SU-DHL-6 (cell line): ENCODE results near the gene CIRBP.

Experiments
- H2AFZ ChIP-seq: fragments of 200-600 bp; sonication (generic); 2 replicates; pipeline ENCODE4 v1.6.1; 2014; ENCODE audit warnings: low read depth, mild to moderate bottlenecking, moderate library complexity, mixed read lengths, antibody characterized with exemption, low read length; ENCODE audit not compliant: severe bottlenecking
- H3F3A ChIP-seq: fragments of 200-600 bp; shearing (Covaris generic); 2 replicates; pipeline ENCODE4 v1.6.0; 2016; ENCODE audit warnings: antibody characterized with exemption, mild to moderate bottlenecking; ENCODE audit not compliant: insufficient read depth
- H3K27ac ChIP-seq: fragments of 200-600 bp; sonication (generic); 2 replicates; pipeline ENCODE4 v1.5.1; 2016; ENCODE audit warnings: low read depth, mild to moderate bottlenecking, low read length, moderate library complexity, mixed read lengths
- H3K27me3 ChIP-seq: fragments of 200-600 bp; sonication (generic), shearing (Covaris generic); 2 replicates; pipeline ENCODE4 v1.6.0; 2014; ENCODE audit warnings: mild to moderate bottlenecking, low read length
- H3K36me3 ChIP-seq: fragments of 200-600 bp; sonication (generic); 2 replicates; pipeline ENCODE4 v1.6.1; 2014; ENCODE audit warnings: mild to moderate bottlenecking, low read length, mixed read lengths
- H3K4me2 ChIP-seq: fragments of 300-600, 200-600 bp; shearing (Covaris generic), sonication (generic); 2 replicates; pipeline ENCODE4 v1.6.0; 2014; ENCODE audit warnings: low read length, low read depth, mild to moderate bottlenecking; ENCODE audit not compliant: poor library complexity, severe bottlenecking
- H3K4me3 ChIP-seq: fragments of 200-600 bp; sonication (generic); 2 replicates; pipeline ENCODE4 v1.5.1; 2014; ENCODE audit warnings: antibody characterized with exemption, low read length, mild to moderate bottlenecking, mixed read lengths; ENCODE audit not compliant: insufficient read depth, poor library complexity, severe bottlenecking
- H3K79me2 ChIP-seq: fragments of 200-600 bp; sonication (generic); 2 replicates; pipeline ENCODE4 v1.6.1; 2014; ENCODE audit warnings: mild to moderate bottlenecking, low read length, moderate library complexity; ENCODE audit not compliant: insufficient read depth
- H3K9ac ChIP-seq: fragments of 200-600 bp; sonication (generic); 2 replicates; pipeline ENCODE4 v1.7.0; 2014; ENCODE audit warnings: mild to moderate bottlenecking, low read length
- H3K9me2 ChIP-seq: fragments of 200-600 bp; sonication (generic); replicated peaks from 2 replicates; pipeline ENCODE4 v1.6.1; 2014; ENCODE audit warnings: low read length; ENCODE audit not compliant: insufficient read depth
- H3K9me3 ChIP-seq: fragments of 200-600 bp; sonication (generic); 2 replicates; pipeline ENCODE4 v1.6.1; 2014; ENCODE audit warnings: low read length, mixed read lengths; ENCODE audit not compliant: insufficient read depth
- H4K20me1 ChIP-seq: fragments of 200-600 bp; sonication (generic); 2 replicates; pipeline ENCODE4 v1.6.1; 2014; ENCODE audit warnings: low read depth, mild to moderate bottlenecking, antibody characterized with exemption, low read length, moderate library complexity, mixed read lengths
- EZH2phosphoT487 ChIP-seq: fragments of 200-600 bp; sonication (generic), shearing (Covaris generic); conservative IDR thresholded peaks from 2 replicates; pipeline ENCODE4 v1.6.1; 2018; ENCODE audit warnings: mild to moderate bottlenecking, antibody characterized with exemption, low read length, moderate library complexity, mixed read lengths
- TF ChIP-seq, protein P1 (sequence below): fragments of 200-600 bp; sonication (generic); IDR thresholded peaks from one replicate; pipeline ENCODE4 v1.5.1; 2017; ENCODE audit warnings: antibody characterized with exemption, mild to moderate bottlenecking, low read length, moderate library complexity; ENCODE audit not compliant: insufficient read depth, poor library complexity, severe bottlenecking

Gene CIRBP

DNA sequence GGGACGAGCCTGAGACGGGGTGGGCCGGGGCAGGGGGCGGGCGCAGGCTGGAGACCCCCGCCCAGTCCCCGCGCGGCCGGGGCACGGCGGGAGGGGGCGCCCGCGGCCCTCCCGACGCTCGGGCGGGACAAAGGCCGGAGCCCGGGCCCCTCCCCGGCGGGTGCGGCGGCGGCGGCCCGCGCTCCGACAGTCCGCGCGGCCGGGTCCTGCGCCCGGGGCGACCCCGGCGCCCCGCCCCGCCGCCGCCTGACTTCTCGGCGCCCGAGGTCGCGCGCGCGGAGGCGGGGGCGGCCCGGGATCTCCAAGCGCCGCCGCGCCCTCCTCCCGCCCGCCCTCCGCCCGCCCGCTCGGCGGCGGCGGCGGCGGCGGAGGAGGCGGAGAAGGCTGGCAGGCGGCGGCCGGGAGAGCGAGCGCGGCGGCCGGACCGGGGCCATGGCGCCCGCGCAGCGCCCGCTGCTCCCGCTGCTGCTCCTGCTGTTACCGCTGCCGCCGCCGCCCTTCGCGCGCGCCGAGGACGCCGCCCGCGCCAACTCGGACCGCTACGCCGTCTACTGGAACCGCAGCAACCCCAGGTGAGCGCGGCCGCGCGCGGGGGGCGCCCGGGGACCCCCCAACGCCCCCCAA, 16.7 kb downstream of the CIRBP start, which contains the start of gene EFNA2:
Gene EFNA2, plus strand, starts transcription at position 137 of the 624 bp plus-strand sequence. Its CDS starts 296 bp downstream, at position 433.
- Histone ChIP-seq H3K4me3 (no peak within 1 kb of the TSS), H3K27ac (no peak within 1 kb of the TSS), H3K9me3 (no peaks in the 10 kb centered on the region), H3K4me2 (no peak within 1 kb of the TSS), H4K20me1 (no peaks in the 10 kb centered on the region), H3K9ac (no peak within 1 kb of the TSS), H3F3A (no peaks in the 10 kb centered on the region), H3K36me3 (no peaks in the 10 kb centered on the region), H3K79me2 (no peaks in the 10 kb centered on the region), H2AFZ (no peak within 1 kb of the TSS), H3K9me2 (no peaks in the 10 kb centered on the region), H3K27me3 (no peaks in the 10 kb centered on the region)
- TF ChIP-seq EZH2phosphoT487, result no peak
- TF ChIP-seq, protein P1, sequence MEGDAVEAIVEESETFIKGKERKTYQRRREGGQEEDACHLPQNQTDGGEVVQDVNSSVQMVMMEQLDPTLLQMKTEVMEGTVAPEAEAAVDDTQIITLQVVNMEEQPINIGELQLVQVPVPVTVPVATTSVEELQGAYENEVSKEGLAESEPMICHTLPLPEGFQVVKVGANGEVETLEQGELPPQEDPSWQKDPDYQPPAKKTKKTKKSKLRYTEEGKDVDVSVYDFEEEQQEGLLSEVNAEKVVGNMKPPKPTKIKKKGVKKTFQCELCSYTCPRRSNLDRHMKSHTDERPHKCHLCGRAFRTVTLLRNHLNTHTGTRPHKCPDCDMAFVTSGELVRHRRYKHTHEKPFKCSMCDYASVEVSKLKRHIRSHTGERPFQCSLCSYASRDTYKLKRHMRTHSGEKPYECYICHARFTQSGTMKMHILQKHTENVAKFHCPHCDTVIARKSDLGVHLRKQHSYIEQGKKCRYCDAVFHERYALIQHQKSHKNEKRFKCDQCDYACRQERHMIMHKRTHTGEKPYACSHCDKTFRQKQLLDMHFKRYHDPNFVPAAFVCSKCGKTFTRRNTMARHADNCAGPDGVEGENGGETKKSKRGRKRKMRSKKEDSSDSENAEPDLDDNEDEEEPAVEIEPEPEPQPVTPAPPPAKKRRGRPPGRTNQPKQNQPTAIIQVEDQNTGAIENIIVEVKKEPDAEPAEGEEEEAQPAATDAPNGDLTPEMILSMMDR, result no peak

DNA sequence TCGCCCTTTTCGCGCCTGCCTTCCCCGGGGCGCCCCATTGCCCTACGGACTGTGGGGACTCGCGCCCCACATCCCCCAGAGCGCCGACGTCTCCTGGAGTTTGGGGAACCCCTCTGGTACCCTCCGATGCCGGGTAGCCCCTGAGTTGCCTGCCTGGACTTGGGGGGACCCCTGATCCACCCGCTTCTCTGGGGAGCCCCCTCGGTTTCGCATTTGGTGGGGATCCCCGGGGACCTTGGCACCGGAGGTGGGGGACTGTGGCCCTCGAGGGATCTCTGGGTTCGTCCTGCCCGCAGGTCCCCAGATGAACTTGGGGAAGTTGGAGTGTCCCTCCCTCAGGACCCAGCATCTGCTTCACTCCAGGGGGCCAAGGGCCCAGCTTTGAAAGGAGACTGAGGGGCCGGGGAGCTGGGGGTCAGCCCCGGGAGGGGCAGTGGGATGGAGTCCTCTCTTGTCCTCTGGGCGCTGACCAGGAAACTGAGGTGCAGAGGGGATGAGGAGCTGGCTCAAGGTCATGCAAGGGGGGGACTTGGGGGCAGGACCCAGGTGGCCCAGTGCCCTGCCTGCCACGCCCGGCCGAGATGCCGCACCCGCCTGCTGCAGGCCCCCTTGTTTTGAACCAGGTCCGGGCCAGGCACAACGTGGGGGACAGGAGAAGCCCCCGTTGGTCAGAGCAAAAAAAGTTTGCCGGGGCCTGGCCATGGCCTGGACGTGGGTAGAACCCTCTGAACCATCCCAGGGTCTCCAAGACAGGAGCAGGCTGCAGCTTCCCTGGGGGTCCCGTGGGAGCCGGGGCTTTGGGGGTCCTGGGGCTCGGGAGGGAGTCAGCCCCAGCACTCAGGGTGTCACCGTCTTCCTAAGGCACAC, 17.6 kb downstream of the CIRBP start:
- H3K4me2 ChIP-seq, result no peak overlapping the region
- no peaks in the 10 kb centered on the region for H3K9me2 ChIP-seq
- H3K27me3 ChIP-seq, result peaks cover 1% of the 10 kb centered on the region; the same call in 1 of the 2 replicates
- no peak overlapping the region for H3K9ac ChIP-seq
- no peak overlapping the region for H3K27ac ChIP-seq
- H3K36me3 ChIP-seq, result no peaks in the 10 kb centered on the region
- H3K4me3 ChIP-seq, result no peak overlapping the region
- H3K79me2 ChIP-seq, result no peaks in the 10 kb centered on the region
- H4K20me1 ChIP-seq, result no peaks in the 10 kb centered on the region
- TF ChIP-seq EZH2phosphoT487, result no peak
- TF ChIP-seq, protein P1, result no peak
- no peaks in the 10 kb centered on the region for H3K9me3 ChIP-seq
- no peak overlapping the region for H2AFZ ChIP-seq
- no peaks in the 10 kb centered on the region for H3F3A ChIP-seq

DNA sequence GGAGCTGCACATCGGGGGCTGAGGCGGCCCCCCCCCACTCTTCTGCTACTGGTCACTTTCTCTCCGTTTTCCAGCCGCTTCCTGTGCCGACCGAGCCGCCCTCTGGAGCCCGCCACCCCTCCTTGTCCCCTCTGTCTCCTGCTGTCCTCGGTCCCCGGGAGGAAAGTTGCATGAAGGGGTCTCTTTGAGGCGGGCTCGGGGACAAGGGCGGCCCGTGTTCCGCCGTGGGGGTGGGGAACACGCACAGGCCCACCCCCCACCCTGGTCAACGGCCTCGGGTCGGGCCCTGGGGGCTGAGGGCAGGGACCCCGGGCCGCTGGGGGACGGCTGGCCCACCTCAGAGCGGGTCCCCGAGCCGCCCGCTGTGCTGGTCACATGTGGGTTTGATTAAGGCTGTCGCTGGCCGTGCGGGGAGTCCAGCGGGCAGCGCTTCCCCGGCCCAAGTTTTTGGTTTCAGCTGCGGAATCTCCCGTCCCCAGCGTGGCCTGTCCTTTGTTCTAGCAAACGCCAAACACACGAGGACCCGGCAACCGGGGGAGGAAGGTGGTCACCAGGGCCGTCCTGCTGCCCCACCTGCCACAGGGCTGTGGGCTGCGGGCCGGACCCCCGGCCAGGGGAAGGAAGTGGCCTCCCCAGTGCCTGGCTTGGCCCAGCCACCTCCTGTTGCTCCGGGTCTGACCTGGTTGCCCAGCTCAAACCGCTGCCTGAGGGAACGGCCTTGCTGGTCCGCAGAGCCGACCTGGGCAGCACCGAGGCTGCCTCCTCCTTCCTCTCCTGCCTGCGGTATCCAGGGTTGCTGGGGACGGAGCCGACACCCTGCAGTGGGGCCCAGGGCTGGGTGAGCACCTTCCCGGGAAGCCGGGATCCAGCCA, 18.5 kb downstream of the CIRBP start:
- no peaks in the 10 kb centered on the region for H3K9me3 ChIP-seq
- no peaks in the 10 kb centered on the region for H3K79me2 ChIP-seq
- no peak overlapping the region for H3K4me2 ChIP-seq
- no peak overlapping the region for H3K9ac ChIP-seq
- no peaks in the 10 kb centered on the region for H3K9me2 ChIP-seq
- no peaks in the 10 kb centered on the region for H4K20me1 ChIP-seq
- peaks cover 4% of the 10 kb centered on the region; the same call in 1 of the 2 replicates for H3K27me3 ChIP-seq
- TF ChIP-seq, protein P1, result no peak
- TF ChIP-seq EZH2phosphoT487, result no peak
- no peak overlapping the region for H3K4me3 ChIP-seq
- H2AFZ ChIP-seq, result no peak overlapping the region
- H3K36me3 ChIP-seq, result no peaks in the 10 kb centered on the region
- no peaks in the 10 kb centered on the region for H3F3A ChIP-seq
- no peak overlapping the region for H3K27ac ChIP-seq
